Osteocyte (in vitro differentiated cells): ENCODE results near the gene IL12RB1. TPM values are rescaled to one million over a fixed set of nuclear protein-coding genes. Genes with fewer than 3 reads are reported as not detected.

Source experiments
- DNase-seq: peaks from one replicate; pipeline ENCODE4 v3.0.0; 2021; ENCODE audit warnings: mixed read lengths; ENCODE audit not compliant: unreplicated experiment; ENCODE audit errors: extremely low spot score
- H3K27ac Mint-ChIP-seq: one replicate; pipeline ENCODE4 v1.8.0; 2021; ENCODE audit warnings: mild to moderate bottlenecking, mixed read lengths; ENCODE audit not compliant: unreplicated experiment
- H3K27me3 Mint-ChIP-seq: one replicate; pipeline ENCODE4 v1.8.0; 2021; ENCODE audit warnings: mixed read lengths; ENCODE audit not compliant: unreplicated experiment
- H3K36me3 Mint-ChIP-seq: one replicate; pipeline ENCODE4 v1.8.0; 2021; ENCODE audit warnings: mixed read lengths; ENCODE audit not compliant: unreplicated experiment
- H3K4me1 Mint-ChIP-seq: one replicate; pipeline ENCODE4 v1.8.0; 2021; ENCODE audit warnings: mixed read lengths; ENCODE audit not compliant: unreplicated experiment
- H3K4me3 Mint-ChIP-seq: one replicate; pipeline ENCODE4 v1.8.0; 2021; ENCODE audit warnings: mild to moderate bottlenecking, moderate library complexity, mixed read lengths; ENCODE audit not compliant: unreplicated experiment
- H3K9me3 Mint-ChIP-seq: one replicate; pipeline ENCODE4 v1.8.0; 2021; ENCODE audit warnings: mixed read lengths; ENCODE audit not compliant: unreplicated experiment
- total RNA-seq: library from RNA; stranded (reverse); gene quantifications from 2 replicates; pipeline ENCODE4 v1.2.1, GENCODE V29; 2021
- TF ChIP-seq, protein P1 (sequence below): fragments of 200-600 bp; sonication (generic); IDR thresholded peaks from 2 replicates; pipeline ENCODE4 v1.5.0; 2021; ENCODE audit warnings: antibody characterized with exemption, mild to moderate bottlenecking, moderate library complexity

Gene IL12RB1
- total RNA-seq, 1 donor from 2014 or later = 0.51 TPM

DNA sequence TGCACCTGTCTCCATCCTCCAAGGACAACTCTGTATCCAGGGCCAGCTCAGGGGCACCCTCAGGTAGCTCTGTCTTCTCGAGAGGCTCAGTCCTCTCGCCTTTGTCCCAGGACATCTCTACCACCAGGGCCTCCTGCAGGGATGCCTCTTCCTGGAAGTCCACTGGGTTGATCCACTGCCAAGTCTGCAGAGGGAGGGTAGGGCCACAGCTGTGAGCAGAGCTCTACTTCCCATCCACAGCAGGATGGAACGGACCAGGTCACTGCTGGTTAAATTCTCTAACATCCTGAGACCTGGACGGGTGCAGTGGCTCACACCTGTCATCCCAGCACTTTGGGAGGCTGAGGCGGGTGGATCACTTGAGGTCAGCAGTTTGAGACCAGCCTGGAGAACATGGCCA lies 26.8 kb downstream of the IL12RB1 start:
- Mint-ChIP-seq H3K27ac (no peak overlapping the region), H3K4me1 (peaks cover 10% of the 10 kb centered on the region), H3K36me3 (no peaks in the 10 kb centered on the region), H3K4me3 (no peak overlapping the region), H3K27me3 (peaks cover 5% of the 10 kb centered on the region), H3K9me3 (no peaks in the 10 kb centered on the region)
- DNase-seq = no peak
- TF ChIP-seq, protein P1, sequence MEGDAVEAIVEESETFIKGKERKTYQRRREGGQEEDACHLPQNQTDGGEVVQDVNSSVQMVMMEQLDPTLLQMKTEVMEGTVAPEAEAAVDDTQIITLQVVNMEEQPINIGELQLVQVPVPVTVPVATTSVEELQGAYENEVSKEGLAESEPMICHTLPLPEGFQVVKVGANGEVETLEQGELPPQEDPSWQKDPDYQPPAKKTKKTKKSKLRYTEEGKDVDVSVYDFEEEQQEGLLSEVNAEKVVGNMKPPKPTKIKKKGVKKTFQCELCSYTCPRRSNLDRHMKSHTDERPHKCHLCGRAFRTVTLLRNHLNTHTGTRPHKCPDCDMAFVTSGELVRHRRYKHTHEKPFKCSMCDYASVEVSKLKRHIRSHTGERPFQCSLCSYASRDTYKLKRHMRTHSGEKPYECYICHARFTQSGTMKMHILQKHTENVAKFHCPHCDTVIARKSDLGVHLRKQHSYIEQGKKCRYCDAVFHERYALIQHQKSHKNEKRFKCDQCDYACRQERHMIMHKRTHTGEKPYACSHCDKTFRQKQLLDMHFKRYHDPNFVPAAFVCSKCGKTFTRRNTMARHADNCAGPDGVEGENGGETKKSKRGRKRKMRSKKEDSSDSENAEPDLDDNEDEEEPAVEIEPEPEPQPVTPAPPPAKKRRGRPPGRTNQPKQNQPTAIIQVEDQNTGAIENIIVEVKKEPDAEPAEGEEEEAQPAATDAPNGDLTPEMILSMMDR = no peak

DNA sequence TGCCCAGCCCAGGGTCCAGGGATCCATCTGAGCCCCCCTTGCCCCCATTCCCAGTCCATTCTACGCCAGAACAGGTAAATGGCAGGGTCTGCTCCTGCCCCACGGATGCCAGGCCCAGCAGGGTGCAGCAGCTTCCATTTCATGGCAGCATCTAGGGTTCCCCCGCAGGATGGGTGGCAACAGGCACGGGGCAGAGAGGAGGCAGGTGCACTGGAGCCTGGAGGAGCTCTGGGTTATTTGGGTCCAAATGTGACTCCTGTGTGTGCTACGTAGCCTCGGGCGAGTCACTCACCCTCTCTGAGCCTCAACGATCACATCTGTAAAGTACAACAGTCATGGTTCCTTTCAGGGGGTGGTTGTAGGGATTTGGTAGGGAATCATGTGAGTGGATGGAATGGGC lies 27.4 kb downstream of the IL12RB1 start:
- TF ChIP-seq, protein P1 = no peak
- H3K36me3 Mint-ChIP-seq = no peaks in the 10 kb centered on the region
- H3K9me3 Mint-ChIP-seq = no peaks in the 10 kb centered on the region
- H3K4me3 Mint-ChIP-seq = no peak overlapping the region
- H3K4me1 Mint-ChIP-seq = peaks cover 10% of the 10 kb centered on the region
- peaks cover 5% of the 10 kb centered on the region for H3K27me3 Mint-ChIP-seq
- no peak overlapping the region for H3K27ac Mint-ChIP-seq
- no peak for DNase-seq

DNA sequence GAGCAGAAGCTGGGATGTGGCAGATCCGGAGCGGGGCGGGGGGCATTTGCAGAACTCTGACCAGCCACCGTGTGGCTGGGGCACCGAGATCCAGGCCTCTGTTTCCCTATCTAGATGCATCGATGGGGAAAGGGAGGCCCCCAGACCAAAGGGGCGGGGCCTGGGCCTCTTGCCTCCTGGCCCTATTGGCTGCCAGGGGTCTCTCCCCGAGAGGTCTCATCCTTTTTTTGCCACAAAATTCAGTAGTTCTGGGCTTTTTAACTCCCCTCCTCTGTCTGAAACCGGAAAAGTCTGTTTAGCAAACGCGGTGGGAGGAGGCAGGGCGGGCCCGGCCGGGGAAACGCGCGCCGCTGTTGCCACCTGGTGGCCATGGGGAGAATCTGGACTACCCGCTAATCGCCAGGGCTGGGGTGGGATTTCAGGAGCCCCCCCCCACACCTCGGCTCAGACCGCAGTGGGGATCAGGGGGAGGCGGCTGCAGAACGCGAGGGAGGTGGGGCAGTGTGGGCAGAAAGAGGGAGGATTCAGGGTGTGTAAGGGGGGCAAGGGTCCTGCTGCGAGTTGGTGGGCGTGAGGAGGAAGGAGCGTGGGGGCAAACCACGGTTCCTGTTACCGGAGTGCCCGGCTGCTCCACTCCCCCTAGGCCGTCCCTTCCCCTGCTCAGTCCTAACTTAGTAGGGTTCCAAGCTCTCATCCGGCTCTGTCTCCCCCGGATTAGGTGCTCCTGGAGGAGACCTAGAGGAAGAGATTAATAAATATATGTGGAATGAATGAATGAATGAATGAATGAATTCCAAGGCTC lies 28.3 kb downstream of the IL12RB1 start:
- peaks cover 16% of the 10 kb centered on the region for H3K4me1 Mint-ChIP-seq
- peak overlapping the region; percentile 85 for H3K27ac Mint-ChIP-seq
- peak overlapping the region; percentile 45 for H3K4me3 Mint-ChIP-seq
- peaks cover 5% of the 10 kb centered on the region for H3K27me3 Mint-ChIP-seq
- no peaks in the 10 kb centered on the region for H3K36me3 Mint-ChIP-seq
- H3K9me3 Mint-ChIP-seq = no peaks in the 10 kb centered on the region
- TF ChIP-seq, protein P1 = peak; percentile 98
- peak; percentile 94 for DNase-seq

DNA sequence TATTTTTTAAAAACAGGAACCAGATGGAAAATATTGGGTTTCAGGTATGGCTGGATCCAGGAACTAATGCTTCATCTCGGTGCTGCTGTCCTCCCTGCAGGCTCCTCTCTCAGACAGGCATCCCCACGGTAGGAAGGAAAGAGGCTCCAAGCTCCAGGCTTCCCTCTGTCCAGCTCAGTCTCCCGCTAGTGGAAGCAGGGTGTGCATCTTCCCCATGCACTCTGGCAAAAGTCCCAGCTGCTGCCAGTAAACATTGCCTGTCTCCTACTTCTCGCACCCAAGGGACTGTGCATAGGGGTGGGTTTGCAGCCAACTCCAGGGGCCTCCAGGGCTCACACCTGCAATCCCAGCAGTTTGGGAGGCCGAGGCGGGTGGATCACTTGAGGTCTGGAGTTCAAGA lies 29.2 kb downstream of the IL12RB1 start:
- DNase-seq = no peak
- Mint-ChIP-seq H3K27me3 (peaks cover 3% of the 10 kb centered on the region), H3K9me3 (no peaks in the 10 kb centered on the region)

DNA sequence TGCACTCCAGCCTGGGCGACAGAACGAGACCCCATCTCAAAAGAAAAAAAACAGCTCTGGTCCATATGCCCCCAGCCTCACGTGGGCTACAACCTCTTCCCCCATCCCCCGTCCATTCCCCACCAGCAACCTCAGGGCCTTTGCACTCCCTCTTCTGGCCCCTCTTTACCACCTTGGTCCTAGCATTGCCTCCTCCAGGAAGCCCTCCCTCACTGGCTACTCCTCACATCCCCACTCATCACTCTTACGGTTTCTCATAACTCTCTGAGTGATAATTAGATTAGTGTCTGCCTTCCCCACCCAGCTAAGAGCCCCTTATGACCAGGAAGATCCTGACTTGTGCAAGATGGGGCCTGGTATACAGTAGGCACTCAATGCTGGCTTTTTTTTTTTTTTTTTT lies 30.8 kb downstream of the IL12RB1 start:
- Mint-ChIP-seq H3K27ac (no peak overlapping the region), H3K4me3 (no peak overlapping the region), H3K9me3 (no peaks in the 10 kb centered on the region), H3K4me1 (peaks cover 24% of the 10 kb centered on the region), H3K27me3 (peaks cover 3% of the 10 kb centered on the region), H3K36me3 (no peaks in the 10 kb centered on the region)
- TF ChIP-seq, protein P1 = no peak
- no peak for DNase-seq

More for the DNA sequence above, 29.2 kb downstream of the IL12RB1 start:
- TF ChIP-seq, protein P1 = no peak
- peaks cover 22% of the 10 kb centered on the region for H3K4me1 Mint-ChIP-seq
- peak overlapping the region; percentile 85 for H3K27ac Mint-ChIP-seq
- no peaks in the 10 kb centered on the region for H3K36me3 Mint-ChIP-seq
- H3K4me3 Mint-ChIP-seq = no peak overlapping the region
